GM12875 (cell line): ENCODE results near the gene ANKEF1.
"Not testable (repeated sequence)": the region's sequence is repeated elsewhere in the genome, so short reads cannot be mapped to it uniquely, and the experiment has no call there.

Experiments used
- H3K4me3 ChIP-seq: one replicate; pipeline ENCODE4 v1.5.1; 2011; ENCODE audit warnings: low read depth, low read length, control low read depth
- TF ChIP-seq, protein P1 (sequence below): IDR thresholded peaks from 2 replicates; pipeline ENCODE4 v1.5.1; 2011; ENCODE audit warnings: low read depth, mild to moderate bottlenecking, control low read depth, inconsistent platforms, low read length, moderate library complexity, borderline replicate concordance; ENCODE audit not compliant: insufficient read depth

The ANKEF1 gene

DNA sequence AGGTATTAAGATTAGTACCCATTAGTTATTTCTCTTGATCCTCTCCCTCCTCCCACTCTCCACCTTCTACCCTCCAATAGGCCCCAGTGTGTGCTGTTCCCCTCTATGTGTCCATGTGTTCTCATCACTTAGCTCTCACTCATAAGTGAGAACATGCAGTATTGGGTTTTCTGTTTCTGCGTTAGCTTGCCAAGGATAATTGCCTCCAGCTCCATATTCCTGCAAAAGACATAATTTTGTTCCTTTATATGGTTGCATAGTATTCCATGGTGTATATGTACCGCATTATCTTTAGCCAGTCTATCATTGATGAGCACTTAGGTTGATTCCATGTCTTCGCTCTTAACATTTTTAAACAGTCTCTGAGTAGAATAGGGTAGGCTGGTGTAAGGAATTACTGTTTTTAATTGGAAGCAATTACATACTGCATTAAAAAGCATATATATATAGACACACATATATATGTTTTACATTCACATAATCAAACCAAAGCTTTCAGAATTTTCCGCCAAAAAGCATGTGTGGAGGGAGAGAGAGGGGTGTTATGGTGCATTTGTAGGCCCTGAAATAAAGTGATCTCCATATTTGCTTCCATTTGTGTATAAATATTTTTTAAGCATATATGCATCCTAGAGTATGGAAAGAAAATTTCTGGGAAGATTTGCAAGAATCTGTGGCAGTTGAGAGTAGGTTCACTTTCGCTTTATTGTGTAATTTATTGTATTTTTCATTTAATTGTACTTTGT is 709 bp upstream of the ANKEF1 start:
- H3K4me3 ChIP-seq = no peak overlapping the region

DNA sequence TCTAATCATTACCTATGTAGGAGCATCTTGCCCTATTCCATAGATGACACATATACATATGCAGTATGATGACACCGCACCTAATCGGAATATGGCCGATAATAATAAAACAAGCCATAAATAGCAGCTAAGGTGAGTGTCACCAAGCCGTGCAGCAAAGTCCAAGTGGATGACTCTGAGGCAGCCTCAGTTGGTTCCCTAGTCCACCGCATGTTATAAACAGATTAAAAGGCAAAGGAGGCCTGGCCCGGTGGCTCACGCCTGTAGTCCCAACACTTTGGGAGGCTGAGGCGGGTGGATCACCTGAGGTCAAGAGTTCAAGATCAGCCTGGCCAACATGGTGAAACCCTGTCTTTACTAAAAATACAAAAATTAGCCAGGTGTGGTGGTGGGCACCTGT is 1.5 kb downstream of the ANKEF1 start:
- H3K4me3 ChIP-seq = not testable (repeated sequence)

More for the DNA sequence above, 709 bp upstream of the ANKEF1 start:
- TF ChIP-seq, protein P1, sequence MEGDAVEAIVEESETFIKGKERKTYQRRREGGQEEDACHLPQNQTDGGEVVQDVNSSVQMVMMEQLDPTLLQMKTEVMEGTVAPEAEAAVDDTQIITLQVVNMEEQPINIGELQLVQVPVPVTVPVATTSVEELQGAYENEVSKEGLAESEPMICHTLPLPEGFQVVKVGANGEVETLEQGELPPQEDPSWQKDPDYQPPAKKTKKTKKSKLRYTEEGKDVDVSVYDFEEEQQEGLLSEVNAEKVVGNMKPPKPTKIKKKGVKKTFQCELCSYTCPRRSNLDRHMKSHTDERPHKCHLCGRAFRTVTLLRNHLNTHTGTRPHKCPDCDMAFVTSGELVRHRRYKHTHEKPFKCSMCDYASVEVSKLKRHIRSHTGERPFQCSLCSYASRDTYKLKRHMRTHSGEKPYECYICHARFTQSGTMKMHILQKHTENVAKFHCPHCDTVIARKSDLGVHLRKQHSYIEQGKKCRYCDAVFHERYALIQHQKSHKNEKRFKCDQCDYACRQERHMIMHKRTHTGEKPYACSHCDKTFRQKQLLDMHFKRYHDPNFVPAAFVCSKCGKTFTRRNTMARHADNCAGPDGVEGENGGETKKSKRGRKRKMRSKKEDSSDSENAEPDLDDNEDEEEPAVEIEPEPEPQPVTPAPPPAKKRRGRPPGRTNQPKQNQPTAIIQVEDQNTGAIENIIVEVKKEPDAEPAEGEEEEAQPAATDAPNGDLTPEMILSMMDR = no peak

DNA sequence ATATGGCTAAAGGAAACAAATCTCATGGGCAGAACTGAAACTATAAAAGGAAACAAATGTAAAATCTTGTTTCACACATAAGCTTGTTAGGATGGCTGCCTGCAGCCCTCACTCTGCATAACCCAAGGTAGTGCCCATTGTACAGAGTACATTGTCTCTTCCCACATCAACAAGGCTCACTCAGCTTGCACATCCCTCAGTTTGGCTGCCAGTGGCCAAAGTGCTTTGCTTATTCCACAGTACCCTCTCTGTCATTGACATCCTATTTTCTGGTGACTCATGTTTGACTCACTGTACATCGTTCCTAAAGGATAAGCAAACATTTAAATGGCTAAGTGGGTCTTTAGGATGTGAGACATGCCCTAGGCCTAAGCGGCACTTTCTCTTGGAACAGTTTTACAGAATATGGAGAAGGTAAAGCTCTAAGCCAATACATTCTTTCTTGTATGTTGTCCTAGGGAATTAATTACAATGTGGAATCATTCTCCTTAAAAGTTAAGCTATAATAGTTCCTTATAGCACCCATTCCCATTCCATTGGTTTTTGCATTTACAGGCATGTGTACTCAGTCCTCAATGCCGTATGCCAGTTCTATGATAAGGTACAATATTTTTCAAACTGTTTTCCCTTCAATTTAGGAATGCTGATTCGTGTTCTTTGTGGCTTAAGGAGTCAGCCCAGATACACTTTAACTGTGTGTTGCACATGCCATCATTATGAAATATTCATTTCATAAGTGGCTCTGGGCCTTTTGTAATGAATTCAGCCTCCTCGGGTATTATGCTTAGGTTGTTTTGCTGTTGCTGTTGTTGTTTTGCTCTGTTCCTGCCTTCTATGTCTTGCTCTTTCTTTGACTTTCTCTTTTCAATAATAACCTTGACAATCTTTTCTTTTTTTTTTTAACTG is 5.5 kb downstream of the ANKEF1 start:
- H3K4me3 ChIP-seq = no peak overlapping the region
- TF ChIP-seq, protein P1 = no peak

DNA sequence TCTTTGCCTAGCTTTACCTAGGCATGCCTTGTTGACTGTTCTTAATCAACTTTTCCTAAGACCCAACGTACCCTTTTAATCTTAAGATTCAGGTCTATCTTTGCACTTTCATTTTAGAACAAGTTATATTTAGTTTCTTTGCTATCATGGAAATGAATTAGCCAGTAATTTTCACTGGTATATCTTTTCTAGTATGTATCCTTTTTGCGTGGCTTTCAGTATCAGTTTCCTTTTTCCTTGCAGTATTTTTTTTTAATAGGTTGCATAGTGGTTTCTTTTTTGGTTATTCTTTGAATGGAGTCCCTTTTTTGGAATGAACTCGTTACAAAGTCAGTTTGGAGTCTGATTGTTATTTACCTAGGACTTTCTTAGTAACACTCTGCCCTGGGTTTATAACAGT is 7.3 kb downstream of the ANKEF1 start:
- no peak overlapping the region for H3K4me3 ChIP-seq
- TF ChIP-seq, protein P1 = no peak

DNA sequence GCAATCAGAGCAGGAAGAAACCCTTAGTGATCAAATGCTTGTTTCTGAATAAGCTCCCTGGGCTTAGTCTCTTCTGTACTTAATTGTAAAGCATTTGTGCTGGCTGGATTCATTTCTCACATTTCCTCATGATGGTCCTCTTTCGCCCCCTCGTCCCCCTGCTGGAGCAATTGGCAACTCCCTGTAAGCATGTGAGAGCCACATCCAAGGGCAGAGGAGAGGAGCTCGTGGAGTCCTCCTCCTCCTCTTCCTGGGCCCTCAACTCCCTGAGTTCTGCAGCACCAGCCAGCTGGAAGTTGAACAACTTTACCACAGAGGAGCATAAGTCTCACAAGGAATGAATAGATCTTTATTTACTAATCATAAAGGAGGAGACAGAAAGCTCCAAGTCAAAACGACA is 12.6 kb downstream of the ANKEF1 start:
- H3K4me3 ChIP-seq = no peak overlapping the region
- TF ChIP-seq, protein P1 = no peak

DNA sequence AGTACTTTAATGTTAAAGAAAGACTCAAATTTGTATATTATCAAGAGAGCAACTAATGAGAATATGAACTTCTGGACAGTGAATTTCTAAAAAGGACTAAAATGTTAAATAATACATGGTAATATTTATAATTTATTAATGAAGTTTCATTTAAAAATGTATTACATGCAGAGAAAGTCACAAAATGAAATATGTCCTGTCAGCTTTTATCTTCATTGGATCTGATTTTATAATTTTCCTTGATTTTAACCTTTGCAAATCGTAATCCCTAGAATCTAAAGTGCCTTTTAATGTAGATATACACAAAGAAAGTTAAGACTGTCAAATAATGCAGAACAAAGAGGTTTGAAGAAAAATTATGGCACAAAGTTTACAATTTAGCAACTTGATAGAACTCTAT is 16.4 kb downstream of the ANKEF1 start:
- H3K4me3 ChIP-seq = no peak overlapping the region
- TF ChIP-seq, protein P1 = no peak

DNA sequence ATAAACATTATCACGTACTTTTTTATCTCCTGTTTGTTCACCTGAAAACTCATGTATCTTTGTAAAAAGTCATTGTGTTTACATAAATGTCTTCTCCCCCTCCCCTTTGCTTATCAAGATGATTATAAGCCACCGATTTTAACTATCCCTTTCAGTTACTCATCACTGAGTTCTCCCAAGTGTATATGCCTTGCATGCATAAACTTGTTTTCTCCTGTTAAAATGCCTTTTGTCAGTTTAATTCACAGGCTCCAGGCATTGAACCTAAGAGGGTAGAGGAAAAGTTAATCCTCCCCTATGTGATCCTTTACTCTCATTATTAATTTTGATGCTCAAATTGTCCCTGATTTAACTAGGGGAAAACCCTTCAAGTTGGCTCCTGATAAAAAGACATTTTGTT is 24.2 kb downstream of the ANKEF1 start:
- H3K4me3 ChIP-seq = no peak overlapping the region
- TF ChIP-seq, protein P1 = no peak
